Keratinocyte (primary cell): ENCODE results near the gene ARHGAP24. TPM values are rescaled to one million over a fixed set of nuclear protein-coding genes. Genes with fewer than 3 reads are reported as not detected.

Source experiments
- DNase-seq: peaks from one replicate; pipeline ENCODE4 v3.0.0-alpha.2; 2011; ENCODE audit warnings: low read depth, missing footprints, low spot score
- FAIRE-seq: peaks from 2 replicates; lab custom pipeline; 2011; peaks lifted over from hg19 to GRCh38; lab: Jason Lieb, UNC
- H2AFZ ChIP-seq: 2 replicates; pipeline ENCODE4 v1.6.0; 2012; ENCODE audit warnings: low read length, control low read depth, inconsistent platforms; ENCODE audit not compliant: control insufficient read depth
- H3K27ac ChIP-seq: 2 replicates; pipeline ENCODE4 v1.5.1; 2011; ENCODE audit warnings: low read length; ENCODE audit not compliant: control insufficient read depth, insufficient read depth
- H3K27me3 ChIP-seq: 3 replicates; pipeline ENCODE4 v1.6.0; 2011; ENCODE audit warnings: low read length; ENCODE audit not compliant: control insufficient read depth, insufficient read depth; ENCODE audit errors: extremely low read depth
- H3K36me3 ChIP-seq, 2 experiments: 2 replicates in 1 of 2; 3 replicates in 1 of 2; pipeline ENCODE4 v1.5.1; 2011; ENCODE audit warnings: low read length in 2 of 2, mild to moderate bottlenecking in 1 of 2; ENCODE audit not compliant: control insufficient read depth in 2 of 2, insufficient read depth in 2 of 2; ENCODE audit errors: extremely low read depth in 1 of 2
- H3K4me1 ChIP-seq: 3 replicates; pipeline ENCODE4 v1.5.1; 2011; ENCODE audit warnings: low read length; ENCODE audit not compliant: control insufficient read depth, insufficient read depth; ENCODE audit errors: extremely low read depth
- H3K4me2 ChIP-seq: 3 replicates; pipeline ENCODE4 v1.6.0; 2011; ENCODE audit warnings: low read depth, low read length; ENCODE audit not compliant: control insufficient read depth, insufficient read depth; ENCODE audit errors: extremely low read depth
- H3K4me3 ChIP-seq, 3 experiments: fragments of 200-600 bp in 1 of 3; sonication (generic) in 1 of 3; 2 replicates in 2 of 3; 3 replicates in 1 of 3; pipeline ENCODE4 v1.5.1; 2011 to 2016; ENCODE audit warnings: low read length in 3 of 3, mild to moderate bottlenecking in 3 of 3, control low read depth in 2 of 3, inconsistent platforms in 1 of 3, low read depth in 1 of 3, mixed read lengths in 1 of 3, mixed run types in 1 of 3, moderate library complexity in 1 of 3; ENCODE audit not compliant: control insufficient read depth in 2 of 3, insufficient read depth in 2 of 3; ENCODE audit errors: extremely low read depth in 1 of 3
- H3K79me2 ChIP-seq: 2 replicates; pipeline ENCODE4 v1.6.0; 2012; ENCODE audit warnings: low read length; ENCODE audit not compliant: control insufficient read depth, insufficient read depth
- H3K9ac ChIP-seq: 3 replicates; pipeline ENCODE4 v1.6.0; 2011; ENCODE audit warnings: low read length; ENCODE audit not compliant: control insufficient read depth, insufficient read depth; ENCODE audit errors: extremely low read depth
- H3K9me1 ChIP-seq: 3 replicates; pipeline ENCODE4 v1.6.0; 2011; ENCODE audit warnings: low read length; ENCODE audit not compliant: control insufficient read depth, insufficient read depth; ENCODE audit errors: extremely low read depth
- H3K9me3 ChIP-seq: 2 replicates; pipeline ENCODE4 v1.5.1; 2012; ENCODE audit warnings: low read depth, low read length; ENCODE audit not compliant: control insufficient read depth
- H4K20me1 ChIP-seq: 3 replicates; pipeline ENCODE4 v1.6.0; 2011; ENCODE audit warnings: low read length; ENCODE audit not compliant: control insufficient read depth, insufficient read depth; ENCODE audit errors: extremely low read depth
- CTCF ChIP-seq, 3 experiments: IDR thresholded peaks in 1 of 3; conservative IDR thresholded peaks in 1 of 3; optimal IDR thresholded peaks in 1 of 3; 2 replicates in 2 of 3; 3 replicates in 1 of 3; pipeline versions ENCODE3 to v1.5.1; 2011; ENCODE audit warnings: low read length in 3 of 3, mild to moderate bottlenecking in 3 of 3, moderate library complexity in 2 of 3, control low read depth in 1 of 3, inconsistent platforms in 1 of 3; ENCODE audit not compliant: insufficient read depth in 2 of 3; ENCODE audit errors: extremely low read depth in 1 of 3
- EZH2 ChIP-seq: IDR thresholded peaks from one replicate; pipeline ENCODE4 v1.6.1; 2012; ENCODE audit warnings: inconsistent platforms, mild to moderate bottlenecking, low read length, moderate library complexity
- dilution Hi-C: fragments of 300-500 bp; cut with MboI; formaldehyde crosslinking; loops from one replicate; pipeline ENCODE4 v1.7.0; 2020; ENCODE audit warnings: low sequenced_read_pairs; ENCODE audit not compliant: extremely low pct_ligation_motif_present
- polyA plus RNA-seq, 5 experiments: library from polyadenylated mRNA; depleted of rRNA in 3 of 5; stranded (reverse) in 3 of 5; stranded (forward) in 1 of 5; unstranded in 1 of 5; fragments of >200 nt; gene quantifications; 1 replicate in 1 of 5; 2 replicates in 3 of 5; 3 replicates in 1 of 5; pipeline versions ENCODE4 v1.2.1 to v1.2.3, GENCODE V29; 2011 to 2012; ENCODE audit warnings: missing spikeins in 2 of 5, low read depth in 1 of 5, low replicate concordance in 1 of 5

Gene ARHGAP24
- polyA plus RNA-seq, 1 donor (not counting 4 experiments of a cell fraction or from before 2014, with no cell fraction given) = 0.87 TPM

GRCh38 chr4:85565761-85566480 lies 91.0 kb downstream of the ARHGAP24 start:
- no peaks in the 10 kb centered on the region for H3K9me3 ChIP-seq
- no peak for TF ChIP-seq CTCF (optimal IDR thresholded peaks at IDR 0.05 in 1 of 3, IDR thresholded peaks at IDR 0.05 in 1 of 3, conservative IDR thresholded peaks at IDR 0.05 in 1 of 3; ENCODE audit: extremely low read depth in 1 of 3, insufficient read depth in 2 of 3, low read length in 3 of 3)
- TF ChIP-seq EZH2 = no peak
- no peaks in the 10 kb centered on the region for H3K9me1 ChIP-seq
- H3K9ac ChIP-seq = no peak overlapping the region
- H3K36me3 ChIP-seq = no peaks in the 10 kb centered on the region
- FAIRE-seq = no peak
- no peak for DNase-seq
- H2AFZ ChIP-seq = no peak overlapping the region
- no peak overlapping the region for H3K27ac ChIP-seq
- no peaks in the 10 kb centered on the region for H4K20me1 ChIP-seq
- H3K4me1 ChIP-seq = peaks cover 8% of the 10 kb centered on the region
- no peaks in the 10 kb centered on the region for H3K27me3 ChIP-seq
- no peak overlapping the region for H3K4me2 ChIP-seq
- dilution Hi-C loops = no loop called here
- no peaks in the 10 kb centered on the region for H3K79me2 ChIP-seq
- H3K4me3 ChIP-seq = no peak overlapping the region

GRCh38 chr4:85569730-85570299 lies 94.9 kb downstream of the ARHGAP24 start:
- H3K36me3 ChIP-seq = no peaks in the 10 kb centered on the region
- H3K9me3 ChIP-seq = no peaks in the 10 kb centered on the region
- H3K4me2 ChIP-seq = peak overlapping the region; percentile 43
- H3K4me3 ChIP-seq = no peak overlapping the region
- DNase-seq (no peak), FAIRE-seq (peak; percentile 69)
- no peaks in the 10 kb centered on the region for H3K9me1 ChIP-seq
- peaks cover 8% of the 10 kb centered on the region for H3K4me1 ChIP-seq
- TF ChIP-seq CTCF (optimal IDR thresholded peaks at IDR 0.05 in 1 of 3, IDR thresholded peaks at IDR 0.05 in 1 of 3, conservative IDR thresholded peaks at IDR 0.05 in 1 of 3; ENCODE audit: extremely low read depth in 1 of 3, insufficient read depth in 2 of 3, low read length in 3 of 3) (no peak), EZH2 (no peak)
- no peak overlapping the region for H3K27ac ChIP-seq
- no peaks in the 10 kb centered on the region for H4K20me1 ChIP-seq
- H2AFZ ChIP-seq = peak overlapping the region; percentile 76
- dilution Hi-C loops = no loop called here
- no peak overlapping the region for H3K9ac ChIP-seq
- no peaks in the 10 kb centered on the region for H3K27me3 ChIP-seq
- H3K79me2 ChIP-seq = no peaks in the 10 kb centered on the region
